Measurements from ENCODE around the gene GADL1.

DNA sequence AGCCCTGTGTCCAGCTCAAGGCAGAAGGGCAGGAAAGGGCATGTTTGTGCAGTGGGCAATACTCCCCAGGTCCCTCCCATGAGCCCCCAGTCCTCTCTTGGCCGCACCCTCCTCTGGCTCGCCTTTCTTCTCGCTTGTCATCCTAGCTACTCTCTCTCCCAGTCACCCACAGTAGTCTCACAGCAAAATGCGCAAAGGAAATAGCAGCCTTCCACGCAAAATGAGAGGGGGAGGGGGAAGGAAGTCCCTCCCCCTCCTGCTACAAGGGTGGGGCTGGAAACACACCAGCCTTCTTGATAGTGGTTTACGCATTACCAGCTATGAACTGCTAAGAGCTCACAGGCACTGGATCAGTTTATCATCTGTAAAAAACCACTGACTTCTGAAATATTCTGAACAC lies 83.8 kb downstream of the GADL1 start:
- TF ChIP-seq CTCF (IDR thresholded peaks at IDR 0.05; ENCODE audit: insufficient read depth, low read length, poor library complexity, severe bottlenecking) = no peak
- no peak for TF ChIP-seq EZH2phosphoT487 (conservative IDR thresholded peaks at IDR 0.05; ENCODE audit: low read length)
